ENCODE data around the gene KLK10. TPM values are rescaled to one million over a fixed set of nuclear protein-coding genes. Genes with fewer than 3 reads are reported as not detected.
"Not testable (repeated sequence)": the region's sequence is repeated elsewhere in the genome, so short reads cannot be mapped to it uniquely, and the experiment has no call there.

KLK10 gene
- total RNA-seq, 2 experiments from 2014 or later = not detected

DNA sequence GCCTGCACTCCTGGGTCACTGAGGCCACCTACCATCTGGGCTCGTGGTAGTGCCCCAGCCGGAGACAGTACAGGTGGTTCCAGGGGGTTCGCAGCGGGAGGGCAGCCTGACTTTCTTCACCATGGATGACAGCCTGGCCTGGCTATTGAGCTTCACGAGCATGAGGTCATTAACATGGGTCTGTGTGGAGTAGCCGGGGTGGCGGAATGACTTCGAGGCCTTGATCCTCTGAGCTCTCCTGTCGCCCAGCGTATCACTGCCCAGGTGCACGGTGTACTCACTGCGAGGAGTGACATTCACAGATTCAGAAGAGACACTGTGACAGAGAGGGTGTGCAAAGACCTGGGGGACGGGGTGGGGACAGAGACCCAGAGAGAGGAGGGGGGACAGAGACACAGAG, 39.3 kb downstream of the KLK10 start:
- Mint-ChIP-seq H3K9me3 (ENCODE audit: low read depth) (no peaks in the 10 kb centered on the region), H3K27ac (no peak overlapping the region), H3K4me3 (no peak overlapping the region), H3K4me1 (no peaks in the 10 kb centered on the region), H3K27me3 (peaks cover 14% of the 10 kb centered on the region), H3K36me3 (no peaks in the 10 kb centered on the region)
- CTCF ChIA-PET = no interaction called here
- ATAC-seq (no peak), DNase-seq (no peak)

GRCh38 chr19:50979758-50980157, 39.8 kb downstream of the KLK10 start:
- CTCF ChIA-PET = no interaction called here
- Mint-ChIP-seq H3K27ac (no peak overlapping the region), H3K36me3 (no peaks in the 10 kb centered on the region), H3K27me3 (peaks cover 10% of the 10 kb centered on the region), H3K9me3 (ENCODE audit: low read depth) (no peaks in the 10 kb centered on the region), H3K4me3 (no peak overlapping the region), H3K4me1 (no peaks in the 10 kb centered on the region)
- no peak for ATAC-seq
- DNase-seq = no peak

DNA sequence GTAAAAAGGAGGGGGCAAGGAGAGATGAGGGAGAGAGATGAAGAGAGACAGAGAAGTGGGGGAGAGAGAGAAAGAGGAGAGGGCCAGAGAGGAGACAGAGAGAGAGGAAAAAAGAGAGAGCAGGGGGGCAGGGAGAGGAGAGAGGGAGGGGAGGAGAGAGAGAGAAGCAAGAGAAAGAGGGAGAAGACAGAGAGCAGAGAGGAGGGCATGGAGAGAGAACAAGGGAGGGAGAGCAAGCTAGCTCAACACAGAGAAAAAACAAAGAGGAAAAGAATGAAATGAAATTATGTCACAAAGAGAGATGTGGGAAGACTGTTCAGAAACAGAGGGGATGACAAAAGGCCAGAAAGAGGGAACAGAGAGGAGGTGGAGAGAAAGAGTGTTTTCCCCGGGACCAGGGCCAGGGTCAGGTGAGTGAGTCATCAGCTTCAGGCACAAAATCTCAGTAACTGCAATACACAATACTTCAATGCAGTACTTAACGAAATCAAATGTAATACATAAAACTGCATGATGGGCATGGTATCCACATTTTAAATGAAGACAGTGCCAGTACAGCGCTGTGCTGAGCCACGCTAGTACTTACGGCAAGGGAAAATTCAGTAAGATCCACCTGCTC, 40.6 kb downstream of the KLK10 start:
- H3K27ac Mint-ChIP-seq = no peak overlapping the region
- ATAC-seq = no peak
- CTCF ChIA-PET = no interaction called here
- peaks cover 5% of the 10 kb centered on the region for H3K27me3 Mint-ChIP-seq
- no peak for DNase-seq
- no peaks in the 10 kb centered on the region for H3K9me3 Mint-ChIP-seq (ENCODE audit: low read depth)
- H3K4me1 Mint-ChIP-seq = no peaks in the 10 kb centered on the region
- H3K36me3 Mint-ChIP-seq = no peaks in the 10 kb centered on the region
- H3K4me3 Mint-ChIP-seq = no peak overlapping the region

- DNase-seq (no peak), ATAC-seq (no peak)
- Mint-ChIP-seq H3K9me3 (ENCODE audit: low read depth) (no peaks in the 10 kb centered on the region), H3K36me3 (no peaks in the 10 kb centered on the region), H3K4me3 (no peak overlapping the region), H3K4me1 (no peaks in the 10 kb centered on the region), H3K27me3 (peaks cover 2% of the 10 kb centered on the region), H3K27ac (no peak overlapping the region)
- CTCF ChIA-PET = no interaction called here
Measured at GRCh38 chr19:50977626-50978025, 41.9 kb downstream of the KLK10 start.

GRCh38 chr19:50975766-50976165, 43.7 kb downstream of the KLK10 start:
- peaks cover 2% of the 10 kb centered on the region for H3K27me3 Mint-ChIP-seq

DNA sequence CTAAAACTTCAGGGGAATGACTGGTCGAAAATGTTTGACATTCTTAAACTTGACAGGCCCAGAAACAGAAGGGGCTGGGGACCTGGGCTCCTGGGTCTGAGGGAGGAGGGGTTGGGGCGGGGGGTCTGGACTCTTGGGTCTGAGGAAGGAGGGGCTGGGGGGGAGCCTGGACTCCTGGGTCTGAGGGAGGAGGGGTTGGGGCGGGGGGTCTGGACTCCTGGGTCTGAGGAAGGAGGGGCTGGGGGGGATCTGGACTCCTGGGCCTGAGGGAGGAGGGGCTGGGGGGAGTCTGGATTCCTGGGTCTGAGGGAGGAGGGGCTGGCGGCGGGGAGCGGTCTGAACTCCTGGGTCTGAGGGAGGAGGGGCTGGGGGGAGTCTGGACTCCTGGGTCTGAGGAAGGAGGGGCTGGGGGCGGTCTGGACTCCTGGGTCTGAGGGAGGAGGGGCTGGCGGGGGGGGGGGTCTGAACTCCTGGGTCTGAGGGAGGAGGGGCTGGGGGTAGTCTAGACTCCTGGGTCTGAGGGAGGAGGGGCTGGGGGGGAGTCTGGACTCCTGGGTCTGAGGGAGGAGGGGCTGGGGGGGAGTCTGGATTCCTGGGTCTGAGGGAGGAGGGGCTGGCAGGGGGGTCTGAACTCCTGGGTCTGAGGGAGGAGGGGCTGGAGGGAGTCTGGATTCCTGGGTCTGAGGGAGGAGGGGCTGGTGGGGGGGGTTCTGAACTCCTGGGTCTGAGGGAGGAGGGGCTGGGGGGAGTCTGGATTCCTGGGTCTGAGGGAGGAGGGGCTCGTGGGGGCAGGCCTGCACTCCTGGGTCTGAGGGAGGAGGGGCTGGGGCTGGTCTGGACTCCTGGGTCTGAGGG, 44.6 kb downstream of the KLK10 start:
- ATAC-seq (no peak), DNase-seq (no peak)
- no peaks in the 10 kb centered on the region for H3K9me3 Mint-ChIP-seq (ENCODE audit: low read depth)
- no peak overlapping the region for H3K27ac Mint-ChIP-seq
- no peaks in the 10 kb centered on the region for H3K36me3 Mint-ChIP-seq
- H3K4me1 Mint-ChIP-seq = no peaks in the 10 kb centered on the region
- H3K4me3 Mint-ChIP-seq = no peak overlapping the region
- peaks cover 2% of the 10 kb centered on the region for H3K27me3 Mint-ChIP-seq
- CTCF ChIA-PET = no interaction called here

More at GRCh38 chr19:50975766-50976165, 43.7 kb downstream of the KLK10 start:
- CTCF ChIA-PET = no interaction called here
- no peaks in the 10 kb centered on the region for H3K36me3 Mint-ChIP-seq
- H3K4me1 Mint-ChIP-seq = no peaks in the 10 kb centered on the region
- no peaks in the 10 kb centered on the region for H3K9me3 Mint-ChIP-seq (ENCODE audit: low read depth)
- ATAC-seq (no peak), DNase-seq (no peak)
- H3K4me3 Mint-ChIP-seq = no peak overlapping the region
- H3K27ac Mint-ChIP-seq = no peak overlapping the region

DNA sequence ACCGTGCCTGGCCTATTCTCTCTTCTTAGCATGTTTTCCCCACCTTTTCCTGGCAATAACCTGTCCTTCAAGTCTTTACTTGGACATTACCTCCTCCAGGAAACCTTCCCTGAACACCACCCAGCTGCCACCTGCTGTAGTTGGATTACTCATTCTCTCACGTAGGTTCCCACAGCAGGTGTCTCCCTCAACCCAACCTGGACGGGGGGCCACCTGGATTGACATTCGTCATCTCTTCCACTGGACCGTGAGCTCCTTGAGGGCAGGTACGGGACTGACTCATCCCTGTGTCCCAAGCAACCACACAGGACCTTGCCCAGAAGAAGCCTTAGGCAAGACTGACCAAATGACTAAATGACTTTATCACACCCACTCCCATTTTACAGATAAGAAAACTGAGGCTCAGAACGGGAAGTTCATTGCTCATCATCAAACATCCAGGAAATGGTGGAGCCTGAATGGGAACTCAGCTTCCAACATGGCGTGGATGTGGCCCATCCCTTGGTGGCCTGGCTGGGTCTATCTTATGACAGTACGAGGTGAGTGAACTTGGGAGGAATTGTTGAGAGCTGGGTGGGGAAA, 46.6 kb downstream of the KLK10 start:
- H3K27ac Mint-ChIP-seq = no peak overlapping the region
- H3K4me1 Mint-ChIP-seq = no peaks in the 10 kb centered on the region
- no peak for DNase-seq
- H3K36me3 Mint-ChIP-seq = no peaks in the 10 kb centered on the region
- H3K27me3 Mint-ChIP-seq = no peaks in the 10 kb centered on the region
- no peak overlapping the region for H3K4me3 Mint-ChIP-seq
- H3K9me3 Mint-ChIP-seq (ENCODE audit: low read depth) = no peaks in the 10 kb centered on the region
- no peak for ATAC-seq
- CTCF ChIA-PET = no interaction called here

DNA sequence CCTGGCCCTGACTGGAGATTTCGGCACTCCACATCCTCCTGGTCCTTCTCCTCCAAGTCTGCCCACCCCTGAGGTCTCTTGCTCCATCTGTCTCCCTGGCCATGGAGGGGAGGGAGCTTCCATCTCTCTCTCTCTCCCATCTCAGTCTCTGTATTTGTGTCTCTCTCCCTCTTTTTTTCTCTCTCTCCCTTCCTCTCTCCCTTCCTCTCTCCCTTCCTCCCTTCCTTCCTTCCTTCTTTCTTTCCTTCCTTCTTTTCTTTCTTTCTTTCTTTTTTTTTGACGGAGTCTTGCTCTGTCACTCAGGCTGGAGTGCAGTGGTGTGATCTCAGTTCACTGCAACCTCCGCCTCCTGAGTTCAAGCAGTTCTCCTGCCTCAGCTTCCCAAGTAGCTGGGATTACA, 49.7 kb downstream of the KLK10 start:
- DNase-seq; H3K27ac Mint-ChIP-seq; H3K36me3 Mint-ChIP-seq; H3K4me3 Mint-ChIP-seq; H3K9me3 Mint-ChIP-seq (ENCODE audit: low read depth); CTCF ChIA-PET; ATAC-seq; H3K27me3 Mint-ChIP-seq; H3K4me1 Mint-ChIP-seq: not testable (repeated sequence)

DNA sequence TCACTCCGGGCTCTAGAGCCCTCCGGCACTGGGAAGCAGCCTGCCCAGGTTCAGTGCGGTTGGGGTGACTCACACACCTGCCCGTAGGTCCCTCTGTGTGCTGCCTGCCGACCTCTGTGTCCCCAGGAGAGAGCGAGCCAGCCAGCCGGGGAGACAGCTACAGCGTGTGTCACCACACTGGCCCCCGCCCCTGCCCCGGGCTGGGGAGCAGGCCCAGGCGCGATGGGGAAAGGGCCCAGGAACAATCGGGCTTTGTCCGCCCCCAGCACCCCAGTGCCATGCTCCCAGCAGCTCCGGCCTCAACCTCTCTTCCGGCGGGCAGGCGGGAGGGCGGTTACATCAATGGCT, 50.1 kb downstream of the KLK10 start, which contains the start of gene KLK6:
KLK6 (minus strand) TSS at position 179 of the 348 bp plus-strand sequence. CDS start 1,487 bp downstream, outside the sequence.
- Mint-ChIP-seq H3K27me3 (peaks cover 2% of the 10 kb centered on the region), H3K4me1 (no peaks in the 10 kb centered on the region), H3K27ac (no peak within 1 kb of the TSS), H3K4me3 (no peak within 1 kb of the TSS), H3K9me3 (ENCODE audit: low read depth) (no peaks in the 10 kb centered on the region), H3K36me3 (no peaks in the 10 kb centered on the region)
- DNase-seq (no peak), ATAC-seq (no peak)
- CTCF ChIA-PET = no interaction called here

DNA sequence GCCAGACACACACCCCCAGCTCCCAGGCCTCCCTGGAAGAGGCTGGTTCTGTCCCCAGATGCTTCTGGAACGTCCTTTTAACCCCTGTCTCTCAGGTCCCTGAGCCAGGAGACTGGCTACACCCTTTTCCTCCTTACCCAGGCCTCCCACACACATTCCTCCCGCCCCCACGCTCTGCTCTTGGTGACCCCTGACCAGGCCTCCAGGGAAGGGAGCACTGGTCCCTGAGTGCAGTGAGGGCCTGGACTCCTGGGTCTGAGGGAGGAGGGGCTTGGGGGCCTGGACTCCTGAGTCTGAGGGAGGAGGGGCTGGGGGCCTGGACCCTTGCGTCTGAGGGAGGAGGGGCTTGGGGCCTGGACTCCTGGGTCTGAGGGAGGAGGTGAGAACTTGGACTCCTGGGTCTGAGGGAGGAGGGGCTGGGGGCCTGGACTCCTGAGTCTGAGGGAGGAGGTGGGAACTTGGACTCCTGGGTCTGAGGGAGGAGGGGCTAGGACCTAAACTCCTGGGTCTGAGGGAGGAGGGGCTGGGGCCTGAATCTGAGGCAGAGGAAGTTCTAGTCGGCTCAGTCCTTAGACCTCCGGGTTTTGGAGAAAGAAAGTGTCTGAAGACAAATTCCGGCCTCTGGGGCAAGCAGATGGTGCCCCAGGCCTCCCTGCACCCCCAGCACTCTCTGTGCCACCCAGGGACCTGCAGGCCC, 50.6 kb downstream of the KLK10 start:
- no peak for ATAC-seq
- no peak overlapping the region for H3K27ac Mint-ChIP-seq
- H3K36me3 Mint-ChIP-seq = no peaks in the 10 kb centered on the region
- H3K4me1 Mint-ChIP-seq = no peaks in the 10 kb centered on the region
- no peak for DNase-seq
- H3K9me3 Mint-ChIP-seq (ENCODE audit: low read depth) = no peaks in the 10 kb centered on the region
- H3K27me3 Mint-ChIP-seq = peaks cover 2% of the 10 kb centered on the region
- no peak overlapping the region for H3K4me3 Mint-ChIP-seq
- CTCF ChIA-PET = no interaction called here

GRCh38 chr19:50967929-50968715, 51.4 kb downstream of the KLK10 start:
- H3K36me3 Mint-ChIP-seq = no peaks in the 10 kb centered on the region
- ATAC-seq (no peak), DNase-seq (no peak)
- no peak overlapping the region for H3K4me3 Mint-ChIP-seq
- H3K9me3 Mint-ChIP-seq (ENCODE audit: low read depth) = no peaks in the 10 kb centered on the region
- no peak overlapping the region for H3K27ac Mint-ChIP-seq
- peaks cover 2% of the 10 kb centered on the region for H3K27me3 Mint-ChIP-seq
- H3K4me1 Mint-ChIP-seq = no peaks in the 10 kb centered on the region
- CTCF ChIA-PET = no interaction called here

DNA sequence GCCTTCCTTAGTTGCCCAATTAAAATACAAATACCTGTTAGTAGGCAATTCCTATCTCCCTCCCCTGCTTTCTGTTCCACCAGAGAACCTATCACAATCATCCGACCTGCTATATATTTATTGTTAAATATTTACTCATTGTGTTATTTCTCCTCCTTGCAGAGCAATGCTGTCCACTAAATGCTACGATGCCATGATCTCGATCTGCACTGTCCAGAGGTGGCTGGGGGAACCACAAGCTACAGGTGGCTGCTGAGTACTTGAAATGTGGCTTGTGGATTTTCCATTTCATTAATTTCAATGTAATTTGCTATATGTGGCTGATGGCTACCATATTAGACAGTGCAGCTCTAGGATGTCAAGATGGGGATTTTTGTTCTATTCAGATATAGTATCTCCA, 55.2 kb downstream of the KLK10 start:
- DNase-seq (no peak), ATAC-seq (no peak)
- Mint-ChIP-seq H3K4me3 (no peak overlapping the region), H3K4me1 (no peaks in the 10 kb centered on the region), H3K36me3 (no peaks in the 10 kb centered on the region), H3K27me3 (peaks cover 2% of the 10 kb centered on the region), H3K9me3 (ENCODE audit: low read depth) (peaks cover 8% of the 10 kb centered on the region), H3K27ac (no peak overlapping the region)
- CTCF ChIA-PET = no interaction called here

- no peaks in the 10 kb centered on the region for H3K4me1 Mint-ChIP-seq
- ATAC-seq = no peak
Measured at GRCh38 chr19:50963381-50963780, 56.1 kb downstream of the KLK10 start.

More at GRCh38 chr19:50963381-50963780, 56.1 kb downstream of the KLK10 start:
- H3K36me3 Mint-ChIP-seq = no peaks in the 10 kb centered on the region
- CTCF ChIA-PET = no interaction called here
- H3K9me3 Mint-ChIP-seq (ENCODE audit: low read depth) = peaks cover 9% of the 10 kb centered on the region
- H3K27ac Mint-ChIP-seq = no peak overlapping the region
- peaks cover 2% of the 10 kb centered on the region for H3K27me3 Mint-ChIP-seq
- DNase-seq = no peak
- no peak overlapping the region for H3K4me3 Mint-ChIP-seq
